Activated CD4-positive, alpha-beta T cell treated with anti-CD3 and anti-CD28 coated beads, Interleukin-2, Interleukin-6, amounts not matched to agents 100 ng/mL and 50 ng/mL, durations not matched to agents 16 hours and 8 hours (primary cell): ENCODE data around the gene ARNT2.

Experiments used
- DNase-seq: peaks from one replicate; pipeline ENCODE4 v3.0.0-alpha.2; 2020

The ARNT2 gene

GRCh38 chr15:80604583-80605575 lies 200.7 kb downstream of the ARNT2 start:
- no peak for DNase-seq

- DNase-seq: no peak
These were observed 201.5 kb downstream of the ARNT2 start for GRCh38 chr15:80605591-80606150.

- no peak for DNase-seq
These were observed 202.4 kb downstream of the ARNT2 start for GRCh38 chr15:80606511-80607071.

- DNase-seq: no peak
These were observed 203.3 kb downstream of the ARNT2 start for GRCh38 chr15:80607287-80607980.

- DNase-seq: no peak
These were observed 204.5 kb downstream of the ARNT2 start for GRCh38 chr15:80608688-80609087.

GRCh38 chr15:80609091-80609490 lies 204.9 kb downstream of the ARNT2 start:
- DNase-seq: no peak

GRCh38 chr15:80609512-80609946 lies 205.3 kb downstream of the ARNT2 start:
- no peak for DNase-seq

- DNase-seq: no peak
These were observed 207.4 kb downstream of the ARNT2 start for GRCh38 chr15:80611543-80612080.

GRCh38 chr15:80612118-80612823 lies 208.1 kb downstream of the ARNT2 start:
- no peak for DNase-seq

- DNase-seq: no peak
These were observed 209.7 kb downstream of the ARNT2 start for GRCh38 chr15:80613762-80614365.

- DNase-seq: no peak
These were observed 210.7 kb downstream of the ARNT2 start for GRCh38 chr15:80614711-80615360.

GRCh38 chr15:80615361-80615736 lies 211.2 kb downstream of the ARNT2 start:
- DNase-seq: no peak

- no peak for DNase-seq
These were observed 211.7 kb downstream of the ARNT2 start for GRCh38 chr15:80615783-80616391.

GRCh38 chr15:80618685-80619400 lies 214.7 kb downstream of the ARNT2 start:
- DNase-seq: no peak

- DNase-seq: no peak
These were observed 215.5 kb downstream of the ARNT2 start for GRCh38 chr15:80619680-80620079.

- DNase-seq: no peak
These were observed 216.0 kb downstream of the ARNT2 start for GRCh38 chr15:80620141-80620540.

GRCh38 chr15:80620931-80621330 lies 216.7 kb downstream of the ARNT2 start:
- no peak for DNase-seq

GRCh38 chr15:80626643-80627120 lies 222.5 kb downstream of the ARNT2 start:
- no peak for DNase-seq

- no peak for DNase-seq
These were observed 225.2 kb downstream of the ARNT2 start for GRCh38 chr15:80629355-80629754.

GRCh38 chr15:80630981-80631380 lies 226.8 kb downstream of the ARNT2 start:
- no peak for DNase-seq
